Measurements from ENCODE around the gene ALOX15.

DNA sequence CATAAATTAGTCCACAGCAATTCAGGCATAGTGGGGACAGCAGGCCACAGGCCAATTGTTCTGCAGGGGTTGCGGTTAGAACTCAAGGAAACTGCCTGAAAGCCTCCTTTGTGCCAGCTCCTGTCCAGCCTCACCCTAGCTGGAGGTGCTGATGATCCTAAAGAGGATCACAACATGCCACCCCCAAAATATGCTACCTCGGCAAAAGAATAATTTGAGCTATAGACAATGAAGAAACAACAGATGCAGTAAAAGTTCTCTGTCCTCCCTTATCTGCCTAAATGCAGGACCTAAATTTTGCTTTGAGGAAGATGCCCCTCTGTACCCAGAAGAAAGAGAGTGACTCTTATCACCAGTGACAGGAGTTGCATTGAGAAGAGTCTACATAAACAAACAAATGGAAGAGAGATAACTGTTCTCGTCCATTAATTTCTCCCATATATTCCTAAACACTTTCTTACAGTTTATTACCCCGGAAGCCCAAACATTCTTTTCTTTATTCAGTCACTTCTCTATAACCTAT, 14.7 kb downstream of the ALOX15 start:
- no peak for TF ChIP-seq POLR2A (IDR thresholded peaks at IDR 0.05)
- TF ChIP-seq, protein P1, sequence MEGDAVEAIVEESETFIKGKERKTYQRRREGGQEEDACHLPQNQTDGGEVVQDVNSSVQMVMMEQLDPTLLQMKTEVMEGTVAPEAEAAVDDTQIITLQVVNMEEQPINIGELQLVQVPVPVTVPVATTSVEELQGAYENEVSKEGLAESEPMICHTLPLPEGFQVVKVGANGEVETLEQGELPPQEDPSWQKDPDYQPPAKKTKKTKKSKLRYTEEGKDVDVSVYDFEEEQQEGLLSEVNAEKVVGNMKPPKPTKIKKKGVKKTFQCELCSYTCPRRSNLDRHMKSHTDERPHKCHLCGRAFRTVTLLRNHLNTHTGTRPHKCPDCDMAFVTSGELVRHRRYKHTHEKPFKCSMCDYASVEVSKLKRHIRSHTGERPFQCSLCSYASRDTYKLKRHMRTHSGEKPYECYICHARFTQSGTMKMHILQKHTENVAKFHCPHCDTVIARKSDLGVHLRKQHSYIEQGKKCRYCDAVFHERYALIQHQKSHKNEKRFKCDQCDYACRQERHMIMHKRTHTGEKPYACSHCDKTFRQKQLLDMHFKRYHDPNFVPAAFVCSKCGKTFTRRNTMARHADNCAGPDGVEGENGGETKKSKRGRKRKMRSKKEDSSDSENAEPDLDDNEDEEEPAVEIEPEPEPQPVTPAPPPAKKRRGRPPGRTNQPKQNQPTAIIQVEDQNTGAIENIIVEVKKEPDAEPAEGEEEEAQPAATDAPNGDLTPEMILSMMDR (IDR thresholded peaks at IDR 0.05): no peak

All from stomach (tissue), 4 donors.